Measurements from ENCODE around the gene MALL. TPM values are rescaled to one million over a fixed set of nuclear protein-coding genes. Genes with fewer than 3 reads are reported as not detected.

Gene MALL
- total RNA-seq, 1 experiment from 2014 or later = 32.4 TPM

DNA sequence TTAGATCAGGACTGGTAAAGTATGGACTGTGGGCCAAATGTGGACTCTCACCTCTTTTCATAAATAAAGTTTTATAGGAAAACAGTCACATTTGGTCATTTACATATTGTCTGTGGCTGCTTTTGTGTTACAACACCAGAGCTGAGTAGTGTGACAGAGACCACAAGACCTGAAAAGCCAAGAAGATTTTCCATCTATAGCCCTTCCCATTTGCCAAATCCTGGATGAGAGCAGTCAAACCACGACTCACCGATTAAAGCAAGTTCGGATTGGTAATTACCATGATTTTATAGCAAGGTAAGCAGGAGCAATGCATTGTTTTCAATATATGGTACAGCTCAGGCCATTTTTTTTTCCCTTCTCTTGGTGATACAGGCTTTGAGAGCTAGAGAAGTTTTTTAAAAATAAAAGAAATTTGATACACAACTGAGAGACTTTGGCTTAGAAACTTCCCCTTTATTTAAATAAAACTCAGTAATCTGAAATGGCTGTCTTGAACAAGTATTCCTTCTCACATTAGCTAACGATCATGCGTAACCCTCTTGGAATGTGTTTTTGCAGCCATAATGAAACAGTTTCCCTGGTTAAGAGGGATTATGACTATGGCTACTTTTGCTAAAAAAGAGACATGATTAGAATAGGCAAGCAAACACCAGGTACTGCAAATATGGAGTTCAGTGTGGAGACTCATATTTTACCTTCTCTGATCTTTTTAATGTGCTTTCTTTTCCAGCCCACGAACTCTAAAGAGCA lies 9.5 kb upstream of the MALL start:
- ChIA-PET POLR2A (ENCODE audit: unreplicated experiment) (no interaction called here), CTCF (no interaction called here)
- H3K9me2 ChIP-seq (ENCODE audit: insufficient read depth) = no peaks in the 10 kb centered on the region
- no peaks in the 10 kb centered on the region for H3F3A ChIP-seq (ENCODE audit: insufficient read depth, low read depth)
- H3K27ac ChIP-seq = no peak overlapping the region
- BruUV-seq (replicated peaks) = no TSS peak
- no peaks in the 10 kb centered on the region for H4K20me1 ChIP-seq (ENCODE audit: insufficient read depth)
- intact Hi-C loops (cut with micrococcal nuclease; ENCODE audit: unreplicated experiment) = no loop called here
- H3K79me2 ChIP-seq (ENCODE audit: low read depth) = no peaks in the 10 kb centered on the region
- no peak for DNase-seq
- no peak overlapping the region for H3K4me2 ChIP-seq
- no peak for TF ChIP-seq CTCF (conservative IDR thresholded peaks at IDR 0.05)
- no peak for TF ChIP-seq EZH2 (IDR thresholded peaks at IDR 0.05; ENCODE audit: low read depth)
- no peaks in the 10 kb centered on the region for H3K9me3 ChIP-seq (ENCODE audit: insufficient read depth, low read depth)
- no peaks in the 10 kb centered on the region for H3K27me3 ChIP-seq (ENCODE audit: insufficient read depth, low read depth)
- no peaks in the 10 kb centered on the region for H3K36me3 ChIP-seq (ENCODE audit: low read depth)
- H3K4me1 ChIP-seq (replicated peaks; ENCODE audit: insufficient read depth) = 0 out of 2 replicates have a peak, but pooled peaks cover 3% of the 10 kb centered on the region
- no peak overlapping the region for H3K4me3 ChIP-seq
- no peak overlapping the region for H2AFZ ChIP-seq

DNA sequence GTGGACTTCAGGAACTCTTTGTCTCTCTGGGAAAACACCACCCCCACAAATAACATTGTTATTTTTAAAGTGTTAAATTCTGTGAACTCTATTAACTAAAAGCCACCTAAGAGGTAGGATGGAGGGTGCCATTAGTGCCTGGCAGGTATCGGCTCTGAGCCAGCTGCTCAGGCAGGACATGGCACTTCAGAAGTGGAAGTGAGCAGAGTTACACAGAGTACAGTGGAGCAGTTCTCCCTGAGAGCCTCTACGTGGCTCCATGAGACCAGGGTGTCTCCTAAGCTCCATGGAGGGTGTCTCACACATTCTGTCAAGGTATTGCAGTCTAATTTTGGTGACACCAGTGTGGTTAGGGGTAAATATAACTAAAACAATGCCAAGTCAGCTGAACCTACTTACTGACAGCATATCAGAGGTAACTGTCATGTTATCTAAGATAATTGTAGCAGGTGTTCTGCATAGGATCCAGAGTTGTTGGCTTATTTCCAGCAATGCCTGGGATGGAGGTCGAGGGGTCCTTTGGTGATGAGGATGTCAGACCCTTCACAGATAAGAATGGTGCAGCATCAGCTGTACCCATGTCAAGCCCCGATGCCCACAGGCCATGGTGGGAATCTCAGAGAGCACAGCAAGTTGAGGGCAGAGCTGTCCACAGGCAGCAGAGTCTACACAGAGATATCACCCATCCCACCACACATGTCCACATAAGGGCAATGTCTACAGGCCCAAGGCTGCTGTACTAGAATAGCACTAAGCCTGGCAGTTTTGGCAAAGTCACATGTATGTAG lies 8.6 kb upstream of the MALL start:
- no peak overlapping the region for H3K4me2 ChIP-seq
- ChIA-PET CTCF (no interaction called here), POLR2A (ENCODE audit: unreplicated experiment) (no interaction called here)
- no peaks in the 10 kb centered on the region for H3K27me3 ChIP-seq (ENCODE audit: insufficient read depth, low read depth)
- TF ChIP-seq EZH2 (IDR thresholded peaks at IDR 0.05; ENCODE audit: low read depth) (no peak), CTCF (conservative IDR thresholded peaks at IDR 0.05) (no peak)
- H3K36me3 ChIP-seq (ENCODE audit: low read depth) = no peaks in the 10 kb centered on the region
- no peak overlapping the region for H2AFZ ChIP-seq
- no peaks in the 10 kb centered on the region for H3F3A ChIP-seq (ENCODE audit: insufficient read depth, low read depth)
- H3K9me2 ChIP-seq (ENCODE audit: insufficient read depth) = no peaks in the 10 kb centered on the region
- no peaks in the 10 kb centered on the region for H4K20me1 ChIP-seq (ENCODE audit: insufficient read depth)
- H3K79me2 ChIP-seq (ENCODE audit: low read depth) = no peaks in the 10 kb centered on the region
- DNase-seq = no peak
- intact Hi-C loops (cut with micrococcal nuclease; ENCODE audit: unreplicated experiment) = no loop called here
- no peak overlapping the region for H3K4me3 ChIP-seq
- BruUV-seq (replicated peaks) = no TSS peak
- no peaks in the 10 kb centered on the region for H3K9me3 ChIP-seq (ENCODE audit: insufficient read depth, low read depth)
- 0 out of 2 replicates have a peak, but pooled peaks cover 3% of the 10 kb centered on the region for H3K4me1 ChIP-seq (replicated peaks; ENCODE audit: insufficient read depth)
- no peak overlapping the region for H3K27ac ChIP-seq

- DNase-seq = no peak
- intact Hi-C loops (cut with micrococcal nuclease; ENCODE audit: unreplicated experiment) = no loop called here
- H3K4me1 ChIP-seq (replicated peaks; ENCODE audit: insufficient read depth) = peaks cover 3% of the 10 kb centered on the region
- no peak overlapping the region for H3K4me3 ChIP-seq
- no peak overlapping the region for H3K4me2 ChIP-seq
- TF ChIP-seq EZH2 (IDR thresholded peaks at IDR 0.05; ENCODE audit: low read depth) (no peak), CTCF (conservative IDR thresholded peaks at IDR 0.05) (no peak)
- H3F3A ChIP-seq (ENCODE audit: insufficient read depth, low read depth) = no peaks in the 10 kb centered on the region
- no TSS peak for BruUV-seq (replicated peaks)
- no peaks in the 10 kb centered on the region for H3K36me3 ChIP-seq (ENCODE audit: low read depth)
- ChIA-PET CTCF (interaction anchor here (0.6 kb wide), 1 partner anchor 12 kb away, joined by 3 read pairs; no protein-coding TSS in a partner anchor), POLR2A (ENCODE audit: unreplicated experiment) (no interaction called here)
- no peaks in the 10 kb centered on the region for H3K9me3 ChIP-seq (ENCODE audit: insufficient read depth, low read depth)
- H4K20me1 ChIP-seq (ENCODE audit: insufficient read depth) = no peaks in the 10 kb centered on the region
- no peaks in the 10 kb centered on the region for H3K9me2 ChIP-seq (ENCODE audit: insufficient read depth)
- H3K27me3 ChIP-seq (ENCODE audit: insufficient read depth, low read depth) = no peaks in the 10 kb centered on the region
- no peaks in the 10 kb centered on the region for H3K79me2 ChIP-seq (ENCODE audit: low read depth)
- H3K27ac ChIP-seq = no peak overlapping the region
- H2AFZ ChIP-seq = no peak overlapping the region
Observed at GRCh38 chr2:110121592-110121991, 6.0 kb upstream of the MALL start.

All from PC-9 (cell line).